HG03565 (cell line): ENCODE data around the gene ZNF70.

Source experiments
- ATAC-seq: cut with Tn5 transposase; IDR thresholded peaks from one replicate; pipeline ENCODE4 v1.9.1; 2021; ENCODE audit warnings: mild to moderate bottlenecking, moderate library complexity; ENCODE audit not compliant: unreplicated experiment

Gene ZNF70

GRCh38 chr22:23695571-23696325 is 55.2 kb downstream of the ZNF70 start:
- ATAC-seq, result no peak

GRCh38 chr22:23695141-23695540 is 55.8 kb downstream of the ZNF70 start:
- no peak for ATAC-seq

DNA sequence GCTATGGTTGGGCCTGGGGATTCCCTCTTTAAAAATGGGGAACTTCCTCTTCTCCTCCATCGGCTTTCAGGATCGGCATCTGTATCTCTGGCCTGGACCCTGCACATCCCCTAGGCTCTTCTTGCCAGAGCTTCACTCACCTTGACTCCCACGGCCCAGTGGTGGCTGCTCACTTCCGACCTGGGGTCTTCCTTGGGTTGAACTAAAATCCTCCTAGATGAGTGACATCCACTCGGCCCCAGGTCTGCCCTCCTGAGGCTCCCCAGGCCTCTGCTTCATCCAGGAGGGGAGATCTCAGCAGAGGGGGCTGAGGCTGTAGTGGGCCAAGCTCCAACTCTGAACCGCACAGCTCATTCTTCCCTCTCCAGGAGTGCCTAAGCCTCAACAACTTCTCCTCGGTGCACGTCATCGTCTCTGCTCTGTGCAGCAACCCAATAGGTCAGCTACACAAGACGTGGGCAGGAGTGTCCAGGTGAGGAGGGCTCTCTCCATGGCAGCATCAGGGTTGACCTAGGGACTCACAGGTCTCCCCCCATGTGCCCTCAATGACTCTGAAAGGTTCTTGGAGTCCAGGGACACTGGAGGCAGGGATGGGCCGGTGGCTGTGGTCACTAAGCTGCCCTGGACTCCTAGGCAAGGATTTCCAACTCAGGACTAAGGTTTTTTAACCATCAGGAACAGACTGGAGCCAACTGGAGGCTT is 56.8 kb downstream of the ZNF70 start:
- ATAC-seq, result no peak

DNA sequence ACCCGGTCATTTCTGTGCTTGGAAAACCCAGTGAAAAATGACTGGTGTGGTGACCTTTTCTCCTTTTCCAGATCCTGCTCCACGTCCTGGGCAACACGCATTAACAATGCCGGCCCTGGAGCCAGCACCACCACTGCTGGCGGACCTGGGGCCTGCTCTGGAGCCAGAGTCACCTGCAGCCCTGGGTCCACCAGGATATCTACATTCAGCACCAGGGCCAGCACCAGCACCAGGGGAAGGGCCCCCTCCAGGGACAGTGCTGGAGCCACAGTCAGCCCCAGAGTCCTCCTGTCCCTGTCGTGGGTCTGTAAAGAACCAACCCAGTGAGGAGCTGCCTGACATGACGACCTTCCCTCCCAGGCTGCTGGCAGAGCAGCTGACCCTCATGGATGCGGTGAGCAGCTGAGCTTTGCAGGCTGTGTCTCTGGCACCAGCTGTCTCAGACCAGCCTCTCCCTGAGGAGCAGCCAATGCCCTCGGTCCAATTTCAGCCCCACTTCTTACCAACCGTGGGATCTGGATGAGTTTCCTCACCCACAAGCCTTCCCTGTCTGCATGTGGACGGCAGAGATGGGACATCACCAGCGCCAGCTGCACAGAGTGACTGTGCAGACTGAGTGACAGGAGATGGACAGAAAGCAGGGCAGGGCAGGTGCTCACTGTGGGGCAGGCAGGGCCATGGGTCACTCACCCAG is 58.2 kb downstream of the ZNF70 start:
- ATAC-seq, result no peak

- no peak for ATAC-seq
These were observed 59.0 kb downstream of the ZNF70 start for GRCh38 chr22:23691748-23692423.

DNA sequence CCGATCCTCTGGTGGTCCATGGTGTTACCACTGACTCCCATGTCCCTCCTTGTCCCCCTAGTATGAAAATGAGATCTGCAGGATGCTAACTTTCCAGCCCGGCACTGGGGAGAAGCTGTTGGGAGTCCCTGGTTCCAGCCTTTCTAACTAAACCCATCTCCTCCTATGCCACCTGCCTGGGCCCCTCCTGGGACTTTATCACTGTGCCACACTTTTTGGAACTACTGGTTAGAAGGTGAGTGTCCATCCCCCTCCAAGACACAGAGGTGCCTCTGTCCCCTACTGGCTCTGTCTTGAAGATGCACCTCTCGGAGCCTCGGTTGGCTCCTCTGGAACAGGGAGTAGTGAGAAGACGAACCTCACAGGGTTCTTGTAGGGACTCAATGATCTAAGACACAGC is 60.2 kb downstream of the ZNF70 start, which contains the start of gene RGL4:
Gene RGL4, plus strand, starts transcription at position 301 of the 400 bp plus-strand sequence. CDS start 1,018 bp downstream, outside the sequence.
- ATAC-seq, result no peak

- no peak for ATAC-seq
These were observed 61.5 kb downstream of the ZNF70 start for GRCh38 chr22:23689414-23689813.
